ENCODE data around the gene IFITM2.

DNA sequence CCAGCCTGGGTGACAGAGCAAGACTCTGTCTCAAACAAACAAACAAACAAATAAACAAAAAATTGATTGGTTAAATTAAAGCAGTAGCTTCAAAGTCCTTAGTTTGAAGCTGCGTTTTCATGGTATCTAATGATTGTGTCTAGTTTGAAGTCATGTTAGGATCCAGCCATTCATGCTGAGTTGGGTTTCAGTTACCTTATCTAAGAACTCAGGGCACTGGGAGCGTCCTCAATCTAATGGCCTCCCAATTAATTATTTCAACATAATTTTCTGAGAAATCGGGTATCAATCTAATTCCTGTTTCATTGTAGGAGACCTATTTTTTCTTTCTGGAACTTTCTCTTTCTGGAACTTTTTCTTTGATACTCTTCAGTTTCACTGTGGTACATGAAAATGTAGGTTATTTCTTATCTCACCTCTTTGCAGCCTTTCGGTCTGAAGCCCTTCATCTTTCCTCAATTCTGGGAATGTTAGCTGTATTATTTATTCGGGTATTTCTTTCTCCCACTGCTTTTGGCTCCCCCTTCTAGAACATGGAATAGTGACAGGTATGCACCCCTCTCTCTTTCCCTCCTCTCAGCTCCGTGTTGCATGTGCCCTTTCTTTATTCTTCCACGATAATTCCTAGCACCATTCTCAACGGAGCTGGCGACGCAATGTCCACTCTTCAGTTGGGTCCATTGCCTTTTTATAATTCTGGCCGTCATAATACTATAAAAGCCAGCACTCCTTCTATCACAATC lies 37.4 kb downstream of the IFITM2 start:
- TF ChIP-seq FOXM1 (IDR thresholded peaks at IDR 0.05; ENCODE audit: borderline replicate concordance, low read depth) (no peak), YY1 (IDR thresholded peaks at IDR 0.05; ENCODE audit: low read depth) (no peak), EGR1 (IDR thresholded peaks at IDR 0.05) (no peak), CREB1 (IDR thresholded peaks at IDR 0.05; ENCODE audit: low read depth) (no peak), RAD21 (IDR thresholded peaks at IDR 0.05; ENCODE audit: low read depth) (no peak), EP300 (IDR thresholded peaks at IDR 0.05; ENCODE audit: borderline replicate concordance) (no peak), TAF1 (IDR thresholded peaks at IDR 0.05; ENCODE audit: low read depth) (no peak), TEAD4 (IDR thresholded peaks at IDR 0.05) (no peak), CEBPB (IDR thresholded peaks at IDR 0.05) (no peak), ZBTB7A (IDR thresholded peaks at IDR 0.05; ENCODE audit: low read depth) (no peak)
- TF ChIP-seq, protein P1, sequence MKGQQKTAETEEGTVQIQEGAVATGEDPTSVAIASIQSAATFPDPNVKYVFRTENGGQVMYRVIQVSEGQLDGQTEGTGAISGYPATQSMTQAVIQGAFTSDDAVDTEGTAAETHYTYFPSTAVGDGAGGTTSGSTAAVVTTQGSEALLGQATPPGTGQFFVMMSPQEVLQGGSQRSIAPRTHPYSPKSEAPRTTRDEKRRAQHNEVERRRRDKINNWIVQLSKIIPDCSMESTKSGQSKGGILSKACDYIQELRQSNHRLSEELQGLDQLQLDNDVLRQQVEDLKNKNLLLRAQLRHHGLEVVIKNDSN (IDR thresholded peaks at IDR 0.05): no peak
- TF ChIP-seq, protein P2, sequence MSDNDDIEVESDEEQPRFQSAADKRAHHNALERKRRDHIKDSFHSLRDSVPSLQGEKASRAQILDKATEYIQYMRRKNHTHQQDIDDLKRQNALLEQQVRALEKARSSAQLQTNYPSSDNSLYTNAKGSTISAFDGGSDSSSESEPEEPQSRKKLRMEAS (IDR thresholded peaks at IDR 0.05): no peak
- TF ChIP-seq, protein P3, sequence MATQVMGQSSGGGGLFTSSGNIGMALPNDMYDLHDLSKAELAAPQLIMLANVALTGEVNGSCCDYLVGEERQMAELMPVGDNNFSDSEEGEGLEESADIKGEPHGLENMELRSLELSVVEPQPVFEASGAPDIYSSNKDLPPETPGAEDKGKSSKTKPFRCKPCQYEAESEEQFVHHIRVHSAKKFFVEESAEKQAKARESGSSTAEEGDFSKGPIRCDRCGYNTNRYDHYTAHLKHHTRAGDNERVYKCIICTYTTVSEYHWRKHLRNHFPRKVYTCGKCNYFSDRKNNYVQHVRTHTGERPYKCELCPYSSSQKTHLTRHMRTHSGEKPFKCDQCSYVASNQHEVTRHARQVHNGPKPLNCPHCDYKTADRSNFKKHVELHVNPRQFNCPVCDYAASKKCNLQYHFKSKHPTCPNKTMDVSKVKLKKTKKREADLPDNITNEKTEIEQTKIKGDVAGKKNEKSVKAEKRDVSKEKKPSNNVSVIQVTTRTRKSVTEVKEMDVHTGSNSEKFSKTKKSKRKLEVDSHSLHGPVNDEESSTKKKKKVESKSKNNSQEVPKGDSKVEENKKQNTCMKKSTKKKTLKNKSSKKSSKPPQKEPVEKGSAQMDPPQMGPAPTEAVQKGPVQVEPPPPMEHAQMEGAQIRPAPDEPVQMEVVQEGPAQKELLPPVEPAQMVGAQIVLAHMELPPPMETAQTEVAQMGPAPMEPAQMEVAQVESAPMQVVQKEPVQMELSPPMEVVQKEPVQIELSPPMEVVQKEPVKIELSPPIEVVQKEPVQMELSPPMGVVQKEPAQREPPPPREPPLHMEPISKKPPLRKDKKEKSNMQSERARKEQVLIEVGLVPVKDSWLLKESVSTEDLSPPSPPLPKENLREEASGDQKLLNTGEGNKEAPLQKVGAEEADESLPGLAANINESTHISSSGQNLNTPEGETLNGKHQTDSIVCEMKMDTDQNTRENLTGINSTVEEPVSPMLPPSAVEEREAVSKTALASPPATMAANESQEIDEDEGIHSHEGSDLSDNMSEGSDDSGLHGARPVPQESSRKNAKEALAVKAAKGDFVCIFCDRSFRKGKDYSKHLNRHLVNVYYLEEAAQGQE (IDR thresholded peaks at IDR 0.05; ENCODE audit: low read depth): no peak
